ENCODE data around the gene MAPK8IP3.
A peak's percentile ranks its signal among the peaks of the same experiment; 100 is the strongest.

Gene MAPK8IP3

GRCh38 chr16:1674751-1675664, 31.0 kb upstream of the MAPK8IP3 start:
- TF ChIP-seq, protein P1, sequence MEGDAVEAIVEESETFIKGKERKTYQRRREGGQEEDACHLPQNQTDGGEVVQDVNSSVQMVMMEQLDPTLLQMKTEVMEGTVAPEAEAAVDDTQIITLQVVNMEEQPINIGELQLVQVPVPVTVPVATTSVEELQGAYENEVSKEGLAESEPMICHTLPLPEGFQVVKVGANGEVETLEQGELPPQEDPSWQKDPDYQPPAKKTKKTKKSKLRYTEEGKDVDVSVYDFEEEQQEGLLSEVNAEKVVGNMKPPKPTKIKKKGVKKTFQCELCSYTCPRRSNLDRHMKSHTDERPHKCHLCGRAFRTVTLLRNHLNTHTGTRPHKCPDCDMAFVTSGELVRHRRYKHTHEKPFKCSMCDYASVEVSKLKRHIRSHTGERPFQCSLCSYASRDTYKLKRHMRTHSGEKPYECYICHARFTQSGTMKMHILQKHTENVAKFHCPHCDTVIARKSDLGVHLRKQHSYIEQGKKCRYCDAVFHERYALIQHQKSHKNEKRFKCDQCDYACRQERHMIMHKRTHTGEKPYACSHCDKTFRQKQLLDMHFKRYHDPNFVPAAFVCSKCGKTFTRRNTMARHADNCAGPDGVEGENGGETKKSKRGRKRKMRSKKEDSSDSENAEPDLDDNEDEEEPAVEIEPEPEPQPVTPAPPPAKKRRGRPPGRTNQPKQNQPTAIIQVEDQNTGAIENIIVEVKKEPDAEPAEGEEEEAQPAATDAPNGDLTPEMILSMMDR (IDR thresholded peaks at IDR 0.05; ENCODE audit: unreplicated experiment in 3 of 3), result no peak
- H3K4me3 Mint-ChIP-seq, result no peak overlapping the region
- H3K36me3 Mint-ChIP-seq (ENCODE audit: low read depth), result peaks cover 53% of the 10 kb centered on the region
- no peak overlapping the region for H3K27ac Mint-ChIP-seq
- H3K27me3 Mint-ChIP-seq (ENCODE audit: low read depth), result peaks cover 3% of the 10 kb centered on the region
- H3K4me1 Mint-ChIP-seq, result peaks cover 7% of the 10 kb centered on the region
- no peaks in the 10 kb centered on the region for H3K9me3 Mint-ChIP-seq

- TF ChIP-seq, protein P1 (IDR thresholded peaks at IDR 0.05; ENCODE audit: unreplicated experiment in 3 of 3), result no peak
These were observed 29.3 kb upstream of the MAPK8IP3 start for GRCh38 chr16:1676661-1677060.

DNA sequence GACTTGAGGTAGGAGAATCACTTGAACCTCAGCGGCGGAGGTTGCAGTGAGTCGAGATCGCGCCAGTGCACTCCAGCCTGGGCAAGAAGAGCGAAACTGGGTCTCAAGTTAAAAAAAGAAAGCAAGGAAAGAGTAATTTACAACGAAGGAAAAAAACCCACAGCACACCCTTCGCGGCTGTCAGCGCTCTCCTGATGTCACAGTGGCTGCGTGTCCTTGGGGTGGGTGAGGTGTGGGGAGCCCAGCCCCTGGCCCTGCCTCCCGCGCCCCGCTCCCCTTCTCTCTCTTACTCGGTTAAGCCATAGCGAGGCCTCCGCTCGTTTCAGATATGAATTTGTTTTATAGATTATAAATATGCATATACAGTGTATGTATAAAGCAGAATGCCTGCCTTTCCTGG, 28.7 kb upstream of the MAPK8IP3 start:
- Mint-ChIP-seq H3K9me3 (no peaks in the 10 kb centered on the region), H3K36me3 (ENCODE audit: low read depth) (peaks cover 45% of the 10 kb centered on the region), H3K27ac (no peak overlapping the region), H3K4me3 (peak overlapping the region; percentile 81 to 86 (median 82)), H3K4me1 (peaks cover 7% of the 10 kb centered on the region), H3K27me3 (ENCODE audit: low read depth) (peaks cover 3% of the 10 kb centered on the region)
- TF ChIP-seq, protein P1 (IDR thresholded peaks at IDR 0.05; ENCODE audit: unreplicated experiment in 3 of 3), result no peak

More at GRCh38 chr16:1676661-1677060, 29.3 kb upstream of the MAPK8IP3 start:
- peaks cover 49% of the 10 kb centered on the region for H3K36me3 Mint-ChIP-seq (ENCODE audit: low read depth)
- peak overlapping the region; percentile 81 to 86 (median 82) for H3K4me3 Mint-ChIP-seq
- no peaks in the 10 kb centered on the region for H3K9me3 Mint-ChIP-seq
- H3K27me3 Mint-ChIP-seq (ENCODE audit: low read depth), result peaks cover 3% of the 10 kb centered on the region
- H3K27ac Mint-ChIP-seq, result no peak overlapping the region
- peaks cover 7% of the 10 kb centered on the region for H3K4me1 Mint-ChIP-seq

- Mint-ChIP-seq H3K27me3 (ENCODE audit: low read depth) (peaks cover 3% of the 10 kb centered on the region), H3K27ac (peak within 1 kb of the TSS; percentile 23 to 86 (median 48)), H3K9me3 (no peaks in the 10 kb centered on the region)
These were observed 28.0 kb upstream of the MAPK8IP3 start, which contains the start of gene JPT2 for GRCh38 chr16:1677942-1678499. Gene JPT2, plus strand, starts transcription at chr16:1678279. Its CDS starts 34 bp downstream, at chr16:1678313.

DNA sequence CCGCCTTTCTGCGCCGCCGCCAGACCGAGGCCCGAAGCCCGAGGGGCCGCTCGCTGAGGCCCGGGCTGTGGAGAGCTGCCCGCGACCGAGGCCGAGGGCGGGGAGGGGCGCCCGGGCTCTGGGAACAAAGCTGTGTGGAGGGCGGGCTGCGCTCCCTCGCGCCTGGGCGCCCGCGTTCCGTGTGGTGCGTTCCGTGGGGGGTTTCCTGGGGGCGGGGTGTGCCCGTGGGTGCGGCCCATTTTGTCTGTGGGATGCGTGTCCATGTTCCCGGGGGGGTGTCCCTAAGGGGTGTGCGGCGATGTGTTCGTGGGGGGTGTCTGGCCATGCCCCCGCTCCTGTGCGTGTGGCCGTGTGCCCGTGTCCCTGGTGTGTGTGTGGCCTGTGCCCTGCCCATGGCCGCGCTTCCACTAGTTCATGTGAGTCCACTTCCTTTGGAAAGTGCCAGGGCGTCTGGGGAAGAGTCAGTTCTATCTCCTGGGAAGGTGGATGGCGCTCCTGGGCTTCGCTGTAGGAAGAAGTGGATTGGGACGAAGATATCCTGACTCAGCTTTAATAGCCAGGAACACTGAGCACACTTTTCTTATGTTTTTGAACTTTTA, 27.4 kb upstream of the MAPK8IP3 start:
- Mint-ChIP-seq H3K9me3 (no peaks in the 10 kb centered on the region), H3K27me3 (ENCODE audit: low read depth) (peaks cover 3% of the 10 kb centered on the region)
- TF ChIP-seq, protein P1 (IDR thresholded peaks at IDR 0.05; ENCODE audit: unreplicated experiment in 3 of 3), result no peak

More at GRCh38 chr16:1677942-1678499, 28.0 kb upstream of the MAPK8IP3 start, which contains the start of gene JPT2:
- Mint-ChIP-seq H3K36me3 (ENCODE audit: low read depth) (peaks cover 39% of the 10 kb centered on the region), H3K4me3 (peak within 1 kb of the TSS; percentile 93 to 96 (median 94)), H3K4me1 (peaks cover 7% of the 10 kb centered on the region)
- TF ChIP-seq, protein P1 (IDR thresholded peaks at IDR 0.05; ENCODE audit: unreplicated experiment in 3 of 3), result no peak

More for the DNA sequence above, 27.4 kb upstream of the MAPK8IP3 start:
- peak overlapping the region; percentile 23 to 86 (median 48) for H3K27ac Mint-ChIP-seq
- H3K36me3 Mint-ChIP-seq (ENCODE audit: low read depth), result peaks cover 36% of the 10 kb centered on the region
- H3K4me1 Mint-ChIP-seq, result peaks cover 7% of the 10 kb centered on the region
- peak overlapping the region; percentile 93 to 96 (median 94) for H3K4me3 Mint-ChIP-seq
